HPDE6-E6E7 (cell line): ENCODE measurements around the gene COL16A1.

ENCODE experiments used
- DNase-seq: peaks from one replicate; pipeline ENCODE4 v3.0.0; 2011; ENCODE audit warnings: missing footprints; ENCODE audit errors: extremely low spot score

The COL16A1 gene

DNA sequence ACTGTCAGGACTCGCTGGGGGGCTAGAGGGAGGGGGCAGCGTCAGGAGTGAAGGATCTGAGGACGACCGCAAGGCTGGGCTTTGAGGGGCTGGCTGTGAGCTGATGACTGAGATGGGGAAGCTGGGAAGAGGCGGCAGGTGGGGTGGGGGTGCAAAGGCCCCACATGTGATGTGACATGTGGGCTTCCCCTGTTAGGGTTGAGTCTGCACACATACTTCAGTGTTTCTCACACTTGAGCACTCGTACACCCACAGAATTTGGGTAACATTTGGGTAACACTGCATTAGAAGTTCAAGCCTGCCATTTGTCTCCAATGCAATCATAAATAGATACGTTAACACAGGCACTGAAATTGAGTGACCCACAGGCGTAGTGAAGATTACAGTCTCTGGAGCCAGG, 16.2 kb downstream of the COL16A1 start:
- no peak for DNase-seq

DNA sequence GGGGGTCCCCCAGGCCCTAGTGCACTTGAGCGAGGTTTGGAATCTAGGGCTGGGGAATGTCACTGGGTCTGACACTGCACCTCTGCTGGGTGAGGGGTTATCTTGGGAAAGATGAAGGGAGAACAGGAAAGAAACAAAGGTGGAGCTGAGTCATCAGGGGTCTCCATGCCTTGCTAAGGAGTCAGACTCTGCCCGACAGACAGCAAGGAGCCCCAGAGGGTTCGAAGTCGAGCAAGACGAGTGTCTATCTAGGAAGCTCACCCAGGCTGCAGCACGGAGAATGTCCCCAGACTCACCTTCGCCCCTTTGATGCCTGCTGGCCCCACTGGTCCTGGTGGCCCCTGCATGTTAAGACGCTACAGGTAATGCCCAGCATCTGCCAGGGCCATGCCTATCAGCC, 18.0 kb downstream of the COL16A1 start:
- DNase-seq, result no peak

DNA sequence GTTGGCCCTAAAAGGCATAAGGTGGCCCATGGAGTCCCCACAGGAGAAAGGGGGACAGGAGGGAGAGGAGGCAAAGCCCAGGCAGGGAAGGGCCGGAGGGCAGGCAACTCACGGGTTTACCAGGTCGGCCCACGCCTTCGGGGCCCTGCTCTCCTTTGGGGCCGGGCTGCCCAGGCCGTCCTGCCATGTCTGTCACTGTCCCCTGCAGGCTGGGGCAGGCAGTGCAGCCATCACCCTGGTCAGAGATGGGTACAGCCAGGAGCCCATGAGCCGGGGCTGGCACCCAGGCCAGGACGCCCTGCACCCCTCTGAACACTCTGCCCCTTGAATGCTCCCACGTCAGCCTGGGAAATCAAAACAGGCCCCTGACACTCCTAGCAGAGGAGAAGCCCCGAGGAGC, 19.8 kb downstream of the COL16A1 start:
- DNase-seq, result no peak

DNA sequence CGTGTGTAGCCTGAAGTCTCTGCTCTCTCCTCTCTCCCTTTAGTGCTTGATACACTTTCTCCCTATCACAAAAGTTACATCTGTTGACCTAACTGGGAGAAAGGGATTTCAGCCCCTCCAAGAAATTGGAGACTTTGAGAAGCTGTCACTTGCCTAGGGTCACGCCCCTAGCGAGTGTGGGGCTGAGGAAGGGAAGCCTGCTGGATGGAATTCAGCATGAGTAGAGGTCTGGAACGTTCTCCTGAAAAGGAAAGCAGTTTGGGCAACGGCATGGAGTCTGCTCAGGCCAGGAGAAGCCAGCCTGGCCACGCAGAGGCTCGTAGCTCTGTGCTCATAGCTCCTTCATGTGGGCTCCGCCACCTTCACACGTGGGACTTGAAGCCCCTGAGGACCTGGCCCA, 22.4 kb downstream of the COL16A1 start:
- DNase-seq, result no peak

DNA sequence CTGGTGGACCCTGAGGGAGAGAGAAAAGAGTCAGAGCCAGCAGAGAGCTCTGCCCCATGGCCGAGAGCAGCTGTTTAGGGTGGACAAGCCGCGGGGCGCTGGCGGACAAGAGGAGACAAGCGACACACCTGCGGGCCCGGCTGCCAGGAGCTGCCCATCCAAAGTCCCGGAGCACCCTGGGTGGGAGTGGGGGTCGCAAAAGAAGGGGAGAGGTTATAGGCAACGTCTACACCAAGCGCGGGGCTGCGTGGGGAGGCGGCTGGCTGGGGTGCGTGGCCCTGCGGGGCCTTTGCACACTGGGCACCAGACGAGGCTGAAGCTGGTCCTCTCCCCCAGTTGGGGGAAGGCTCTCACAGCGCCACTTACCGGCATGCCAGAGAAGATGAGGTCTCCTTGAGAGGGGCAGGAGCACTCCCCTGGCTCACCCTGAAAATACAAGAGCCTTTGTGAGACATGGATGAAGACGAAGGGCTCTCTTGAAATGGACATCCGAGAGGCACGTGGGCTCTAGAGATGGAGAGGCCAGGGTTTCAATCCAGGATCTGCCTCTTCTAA, 24.1 kb downstream of the COL16A1 start:
- DNase-seq, result no peak

DNA sequence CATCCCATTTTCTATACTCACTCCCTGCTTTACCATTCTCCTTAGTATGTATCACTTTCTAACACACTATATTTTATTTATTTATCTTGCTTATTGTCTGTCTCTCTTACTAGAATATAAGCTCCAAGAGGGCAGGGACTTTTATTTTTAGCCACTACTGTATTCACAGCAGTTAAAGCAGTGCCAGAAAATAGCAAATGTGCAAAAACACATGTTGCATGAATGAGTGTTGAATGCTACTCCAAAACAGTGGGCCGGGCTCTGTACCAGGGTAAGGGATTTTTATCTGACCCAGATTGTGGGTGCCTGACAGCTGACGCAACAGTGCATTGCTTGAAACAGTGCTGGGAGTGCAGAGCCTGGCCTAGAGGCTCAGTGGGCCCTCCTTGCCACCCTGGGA, 24.7 kb downstream of the COL16A1 start:
- no peak for DNase-seq

DNA sequence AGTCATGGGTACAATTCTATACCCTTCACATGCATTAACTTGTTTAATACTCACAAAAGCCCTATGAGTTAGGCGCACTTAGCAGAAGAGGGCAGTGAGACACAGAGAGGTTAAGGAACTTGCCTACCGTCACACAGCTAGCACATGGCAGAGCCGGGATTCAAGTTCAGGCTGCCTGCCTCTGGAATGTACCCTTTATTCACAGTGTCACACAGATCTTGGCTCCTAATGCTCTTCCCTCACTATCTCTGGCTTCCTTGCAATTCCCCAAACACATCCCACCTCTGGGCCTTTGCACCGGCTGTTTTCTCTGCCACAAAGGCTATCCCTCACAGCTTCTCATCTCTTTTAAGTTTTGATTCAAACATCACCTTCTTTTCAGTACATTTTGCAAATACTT, 25.1 kb downstream of the COL16A1 start:
- DNase-seq, result no peak

DNA sequence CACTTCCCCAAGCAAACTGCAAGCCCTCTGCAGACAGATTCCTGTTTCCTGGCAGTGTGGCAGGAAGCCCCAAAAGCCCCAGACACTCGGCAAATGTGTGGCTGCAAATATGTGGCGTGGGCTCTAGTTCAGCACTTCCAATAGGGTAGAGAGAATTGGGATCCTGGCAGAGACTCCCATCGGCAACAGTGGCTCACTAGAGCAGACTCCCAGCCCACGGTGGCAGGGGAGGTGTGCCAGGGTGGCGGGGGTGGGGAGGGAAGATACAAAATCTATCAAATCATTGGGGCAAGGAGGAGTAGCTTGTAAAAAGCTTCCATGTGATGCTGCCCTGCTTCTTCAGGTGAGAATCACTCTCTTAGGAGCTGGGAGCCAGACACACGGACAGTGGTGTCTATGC, 25.9 kb downstream of the COL16A1 start:
- no peak for DNase-seq

DNA sequence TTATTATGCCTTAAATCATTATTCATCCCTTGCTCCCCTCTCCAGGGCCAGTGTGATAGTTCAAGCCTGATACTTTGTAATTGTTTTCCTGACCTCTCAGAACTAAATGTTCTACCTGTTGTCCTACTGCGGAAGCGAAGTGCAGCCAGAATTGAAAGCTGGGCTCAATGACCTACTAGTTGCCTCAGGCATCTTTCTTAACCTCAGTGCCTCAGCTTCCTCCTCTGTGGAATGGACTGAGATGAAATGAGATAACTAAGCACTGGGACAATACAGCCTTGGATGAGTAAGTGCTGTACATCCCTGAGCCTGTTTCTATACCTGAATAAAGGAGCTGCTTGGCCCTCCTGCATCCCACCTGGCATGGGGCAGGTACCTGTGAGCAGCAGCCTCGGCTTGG, 26.4 kb downstream of the COL16A1 start:
- no peak for DNase-seq

DNA sequence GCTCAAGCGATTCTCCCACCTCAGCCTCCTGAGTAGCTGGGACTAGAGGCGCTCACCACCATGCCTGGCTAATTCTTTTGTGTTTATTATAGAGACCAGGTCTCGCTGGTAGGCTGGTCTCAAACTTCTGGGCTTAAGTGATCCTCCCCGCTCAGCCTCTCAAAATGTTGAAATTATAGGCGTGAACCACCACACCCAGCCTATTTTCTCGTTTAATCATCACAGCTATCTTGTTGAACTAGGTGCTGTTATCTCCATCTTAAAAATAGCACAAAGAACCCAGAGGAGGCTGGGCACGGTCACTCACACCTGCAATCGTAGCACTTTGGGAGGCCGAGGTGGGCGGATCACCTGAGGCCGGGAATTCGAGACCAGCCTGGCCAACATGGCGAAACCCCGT, 28.1 kb downstream of the COL16A1 start:
- no peak for DNase-seq

DNA sequence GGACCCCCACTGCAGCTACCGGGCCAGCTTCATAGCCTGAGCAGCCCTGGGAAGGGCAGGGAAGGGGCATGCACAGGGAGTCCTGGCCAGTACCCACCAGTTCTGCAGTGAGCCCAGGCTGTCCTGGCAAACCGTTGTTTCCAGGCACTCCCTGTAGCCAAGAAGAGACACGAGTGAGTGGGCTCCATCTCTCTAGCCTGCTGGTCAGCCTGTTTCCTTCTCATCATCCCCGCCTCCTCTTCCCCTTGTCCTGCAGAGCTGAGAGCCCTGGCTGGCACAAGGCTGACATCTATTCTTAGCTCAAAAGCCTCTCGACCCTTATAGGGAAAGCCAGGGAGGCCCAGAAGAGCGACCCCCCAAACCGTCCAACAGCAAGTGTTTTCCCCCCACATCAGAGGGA, 28.7 kb downstream of the COL16A1 start:
- no peak for DNase-seq

DNA sequence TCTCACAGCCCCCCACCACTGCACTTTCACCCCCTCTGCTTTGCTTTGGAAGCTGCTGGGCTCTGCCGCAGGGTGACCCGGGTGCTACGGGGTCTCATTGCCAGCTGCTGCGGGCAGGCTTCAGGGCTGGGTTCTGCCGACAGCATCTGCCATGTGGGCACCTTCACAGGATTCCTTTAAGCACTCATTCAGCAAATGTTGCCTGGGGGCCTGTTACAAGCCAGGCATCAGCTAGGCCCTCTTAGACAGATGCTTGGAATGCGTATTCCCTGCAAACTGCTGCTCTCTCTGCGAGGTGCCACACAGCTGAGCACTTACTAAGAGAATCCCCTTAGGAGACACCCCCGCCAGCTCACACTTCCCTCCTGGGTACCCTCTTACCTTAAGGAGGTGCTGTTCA, 29.2 kb downstream of the COL16A1 start:
- DNase-seq, result no peak

DNA sequence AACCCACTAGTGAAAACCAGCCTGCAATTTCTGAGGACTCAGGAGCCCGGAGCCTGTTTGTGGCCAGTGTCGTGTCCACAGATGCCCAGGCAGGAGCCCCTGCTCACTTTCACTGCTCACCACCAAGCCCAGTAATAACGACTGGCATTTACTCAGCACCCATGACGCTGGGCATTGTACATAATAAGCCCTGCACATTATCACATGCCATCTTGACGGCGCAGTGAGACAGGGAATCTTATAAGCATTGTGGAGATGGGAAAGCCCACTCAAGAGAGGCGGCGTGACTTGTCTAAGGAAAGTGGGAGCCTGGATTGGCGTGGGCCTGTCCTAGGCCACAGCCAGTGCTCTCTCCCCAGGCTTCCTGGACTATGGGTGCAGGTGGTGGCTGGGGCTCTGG, 30.4 kb downstream of the COL16A1 start:
- no peak for DNase-seq

DNA sequence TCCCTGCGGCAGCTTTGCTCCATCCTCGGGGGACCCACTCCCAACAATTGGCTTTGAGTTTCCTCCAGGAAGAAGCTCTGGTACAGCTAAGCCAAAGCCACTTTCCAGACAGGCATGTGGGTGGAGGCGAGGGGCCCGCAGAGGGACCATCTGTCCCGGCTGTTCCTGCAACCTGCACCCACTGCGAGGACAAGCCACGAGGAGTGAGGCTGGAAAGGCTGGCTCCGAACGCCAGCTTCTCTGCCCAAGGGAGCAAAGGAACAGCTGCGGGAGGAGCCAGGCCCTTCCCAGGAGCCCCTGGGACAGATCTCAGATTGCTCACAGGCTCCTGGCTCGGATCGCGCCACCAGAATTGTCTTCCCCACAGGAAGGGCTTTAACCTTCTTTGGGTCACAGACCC, 30.8 kb downstream of the COL16A1 start:
- DNase-seq, result no peak

DNA sequence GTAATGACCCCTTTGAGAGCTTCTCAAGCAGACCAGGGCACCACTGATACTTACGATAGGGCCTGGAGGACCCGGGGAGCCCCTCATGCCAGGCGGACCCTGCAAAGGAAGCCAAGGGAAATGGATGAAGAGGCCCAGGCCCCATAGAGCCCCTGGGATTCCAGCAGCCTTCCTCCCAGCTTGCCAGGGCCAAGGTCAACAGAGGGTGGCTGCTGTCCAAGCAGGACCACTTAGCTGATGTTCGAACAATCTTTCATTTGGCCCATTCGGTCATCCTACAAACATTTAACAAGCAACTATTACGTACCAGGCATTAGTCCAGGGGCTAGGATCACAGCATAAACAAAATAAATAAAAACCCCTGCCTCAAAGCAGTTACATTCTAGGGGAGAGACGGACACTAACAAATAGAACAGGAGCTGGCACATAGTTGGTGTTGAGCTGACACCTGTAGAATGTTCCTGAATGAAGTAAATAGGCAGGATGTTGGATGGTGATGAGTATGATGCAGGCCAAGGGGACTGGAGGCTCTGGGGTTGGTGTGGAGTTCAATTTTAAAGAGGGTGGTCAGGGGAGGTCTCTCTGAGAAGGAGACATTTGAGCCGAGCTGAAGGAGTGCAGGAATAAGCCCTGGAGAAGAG, 32.1 kb downstream of the COL16A1 start:
- DNase-seq, result no peak

DNA sequence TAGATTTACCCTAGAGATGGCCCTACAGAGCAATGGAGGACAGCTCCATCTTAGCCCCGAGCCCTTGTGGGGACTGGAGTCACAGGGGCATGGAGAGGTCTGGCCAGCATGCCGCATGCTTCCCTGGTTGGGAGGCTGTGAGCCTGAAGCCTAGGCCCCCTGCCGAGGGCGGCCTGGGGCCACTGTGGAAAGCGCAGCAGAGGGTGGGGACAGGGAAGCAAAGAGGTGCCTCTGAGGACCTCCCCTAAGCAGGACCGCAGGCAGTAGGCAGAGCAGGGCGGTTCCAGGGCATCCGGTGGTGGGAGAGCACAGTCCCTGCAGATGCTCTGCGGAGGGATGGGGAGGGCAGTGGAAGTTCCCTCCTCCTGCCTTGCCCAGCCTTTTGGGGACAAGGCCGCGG, 32.7 kb downstream of the COL16A1 start:
- DNase-seq, result no peak

DNA sequence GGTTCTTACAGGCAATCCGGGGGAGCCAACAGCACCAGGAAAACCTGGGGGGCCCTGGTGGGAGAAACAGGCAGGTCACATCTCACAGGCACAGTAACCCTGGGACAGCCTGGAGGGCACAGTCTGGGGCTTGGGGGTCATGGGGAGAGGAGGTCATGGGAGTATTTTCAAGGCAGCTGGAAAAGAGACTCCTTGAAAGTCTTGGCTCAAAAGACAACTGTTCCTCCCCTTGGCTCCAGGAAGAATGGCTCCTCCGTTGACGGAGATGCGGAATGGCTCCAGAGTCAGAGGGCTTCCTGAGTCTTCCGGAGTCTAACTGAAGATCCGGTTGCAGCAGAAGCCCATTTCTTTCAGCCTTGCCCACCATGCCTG, 33.2 kb downstream of the COL16A1 start:
- DNase-seq, result no peak

DNA sequence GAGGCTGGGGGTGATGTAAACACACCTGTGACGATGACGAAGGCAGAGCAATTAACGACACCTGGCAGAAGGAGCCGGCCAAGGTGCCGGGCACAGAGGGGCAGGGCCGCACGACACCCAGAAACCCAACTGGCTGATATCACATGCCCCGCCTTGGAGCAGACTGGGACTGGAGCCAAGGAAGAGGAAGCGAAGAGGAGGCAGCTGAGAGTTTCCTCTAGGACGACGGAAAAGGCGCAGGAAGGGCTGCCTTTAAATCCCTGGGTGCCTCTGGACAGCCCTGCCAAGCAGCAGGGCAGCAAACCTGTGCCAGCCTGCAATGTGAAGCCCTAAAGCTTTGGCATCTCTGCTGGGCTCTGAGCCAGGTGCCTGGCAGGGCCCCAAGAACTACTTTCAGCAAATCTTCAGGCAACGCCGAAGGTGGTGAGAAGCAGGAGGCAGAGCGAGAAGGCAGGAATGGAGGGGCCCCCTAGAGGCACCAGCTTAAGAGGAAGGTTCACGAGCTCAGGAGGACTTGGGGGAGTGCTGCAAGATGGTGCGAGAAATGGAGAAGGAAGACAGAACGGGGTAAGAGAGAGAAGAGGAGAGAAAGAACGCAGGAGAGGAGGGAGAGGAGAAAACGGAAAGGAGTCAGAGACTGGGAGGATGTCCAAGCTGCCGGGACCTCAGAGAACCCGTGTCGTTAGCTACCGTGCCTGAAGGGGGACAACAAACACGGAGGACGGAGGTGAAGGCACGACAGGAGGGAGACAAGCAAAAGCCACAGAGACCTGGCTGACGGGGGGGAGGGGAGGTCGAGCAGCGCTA, 33.8 kb downstream of the COL16A1 start:
- DNase-seq, result peak; percentile 43

DNA sequence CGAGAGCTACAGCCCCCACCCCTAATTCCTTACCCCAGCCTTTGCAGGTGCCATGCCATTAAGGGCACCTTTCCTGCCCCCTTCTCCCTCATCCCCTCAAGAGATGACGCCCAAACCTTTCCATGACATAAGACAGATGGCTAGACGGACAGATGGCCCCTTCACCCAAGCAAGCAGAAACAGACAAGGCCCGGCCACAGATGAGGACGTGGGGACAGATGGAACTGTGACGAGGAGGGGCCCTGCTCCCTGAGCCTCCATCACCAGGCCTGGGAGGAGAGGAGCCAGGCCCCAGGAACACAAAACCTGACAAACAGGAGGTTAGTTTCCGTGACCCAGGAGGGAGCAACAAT, 34.4 kb downstream of the COL16A1 start:
- DNase-seq, result no peak

DNA sequence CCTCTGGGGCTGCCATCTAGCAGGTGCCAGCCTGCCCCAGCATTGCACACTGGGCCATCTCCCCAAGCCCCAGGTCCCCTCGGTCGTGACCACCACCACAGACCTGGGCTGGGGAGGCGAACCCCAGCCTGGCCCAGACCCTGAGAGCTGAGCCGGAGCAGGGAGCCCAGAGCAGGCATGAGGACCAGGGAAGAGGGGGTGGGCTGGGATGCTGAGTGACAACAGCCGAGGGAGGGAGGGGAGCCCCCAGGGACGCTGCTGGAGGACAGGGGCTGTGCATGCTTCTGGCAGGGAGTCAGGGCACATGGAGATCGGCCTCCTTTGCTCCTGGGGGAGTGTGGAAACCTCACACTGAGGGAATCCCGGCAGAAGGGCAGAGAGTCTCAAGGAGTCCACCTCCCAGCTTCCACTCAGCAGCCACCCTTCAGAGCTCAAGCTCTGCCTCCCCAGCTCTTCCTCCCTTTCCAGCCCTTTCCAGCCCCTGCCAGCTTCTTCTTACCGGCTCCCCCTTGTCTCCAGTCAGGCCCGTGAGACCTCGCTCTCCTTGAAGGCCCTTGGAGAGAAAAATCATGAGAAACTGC, 35.4 kb downstream of the COL16A1 start:
- no peak for DNase-seq

DNA sequence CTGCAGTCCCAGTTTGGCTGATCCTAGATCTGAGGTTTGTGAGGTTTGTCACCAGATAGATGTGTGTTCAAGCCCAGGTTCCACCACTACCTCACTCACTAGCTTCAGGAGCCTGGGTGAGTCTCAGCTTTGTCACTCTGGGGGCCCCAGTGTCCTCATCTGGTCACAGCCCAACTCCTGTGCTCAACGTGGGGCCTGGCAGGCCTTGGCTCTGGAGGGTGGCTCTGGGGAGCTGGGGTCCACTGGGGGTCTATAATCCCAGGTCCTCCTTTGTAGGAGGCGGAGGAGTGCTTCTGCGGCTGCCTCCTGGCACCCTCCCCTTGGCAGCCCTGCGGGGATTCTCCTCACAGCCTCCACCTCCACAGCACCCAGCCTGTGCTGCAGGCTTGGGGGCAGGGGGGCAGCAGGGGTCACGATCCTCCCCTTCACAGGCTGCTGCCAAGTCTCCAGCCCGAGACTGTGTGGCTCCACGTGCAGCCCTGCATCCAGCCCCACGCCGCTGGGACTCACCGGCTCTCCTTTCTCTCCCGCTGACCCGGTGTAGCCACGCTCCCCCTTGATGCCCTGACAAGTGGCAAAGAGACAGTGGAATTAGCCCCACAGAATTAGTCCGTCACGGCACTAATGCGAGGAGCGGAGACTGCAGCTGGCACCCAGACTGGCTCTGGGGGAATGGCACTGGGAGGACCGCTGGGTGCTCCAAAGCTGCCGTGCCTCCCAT, 36.6 kb downstream of the COL16A1 start:
- no peak for DNase-seq

DNA sequence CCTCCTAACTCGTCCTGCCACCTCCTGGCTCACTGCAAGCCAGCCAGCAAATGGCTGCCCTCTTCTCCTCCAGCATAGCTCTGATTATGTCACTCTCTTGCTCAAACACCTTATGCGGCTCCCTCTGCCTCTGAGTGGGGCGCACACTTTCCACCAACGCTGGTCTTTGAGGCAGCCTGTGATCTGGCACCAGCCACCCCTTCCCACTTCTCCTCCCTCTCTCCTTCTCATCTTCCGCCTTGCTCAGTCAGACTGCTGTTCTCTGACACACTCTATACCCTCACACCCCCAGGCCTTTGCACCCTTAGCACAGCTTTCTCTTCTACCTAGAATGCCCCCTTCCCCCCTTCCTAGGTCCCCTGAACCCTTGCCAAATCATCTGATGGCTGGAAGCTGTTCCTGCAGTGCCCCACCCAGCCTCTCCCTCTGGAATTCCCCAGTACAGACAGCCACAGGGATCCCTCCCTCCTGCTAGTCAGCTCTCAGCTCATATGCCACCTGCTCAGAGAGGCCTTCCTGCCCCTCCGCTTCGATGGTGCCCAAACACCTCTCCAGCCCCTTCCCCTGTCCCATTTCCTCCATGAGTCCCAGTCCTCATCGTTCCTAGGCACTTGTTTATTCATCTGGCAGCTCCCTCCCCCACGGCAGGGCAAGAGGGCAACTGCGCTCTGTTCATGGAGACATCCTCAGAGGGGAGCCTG, 37.4 kb downstream of the COL16A1 start:
- DNase-seq, result no peak
